Activated CD4-positive, alpha-beta T cell treated with anti-CD3 and anti-CD28 coated beads for 36 hours (primary cell): ENCODE data around the gene TNFRSF19. TPM values are rescaled to one million over a fixed set of nuclear protein-coding genes. Genes with fewer than 3 reads are reported as not detected.

Experiments
- ATAC-seq: fragments of 200-7000 bp; cut with Tn5 transposase; one replicate; pipeline ENCODE4 v1.10.0; 2021; ENCODE audit warnings: mild to moderate bottlenecking, moderate library complexity
- CTCF ChIA-PET: fragments of 350-600 bp; sonication (Branson Sonifier 250); formaldehyde crosslinking; loops from one replicate; lab custom pipeline; 2021; ENCODE audit warnings: antibody characterized with exemption; lab: Charles Lee
- POLR2A ChIA-PET: fragments of 350-600 bp; sonication (Branson Sonifier 250); formaldehyde crosslinking; loops from one replicate; lab custom pipeline; 2021; ENCODE audit warnings: antibody characterized with exemption, inconsistent platforms; lab: Charles Lee
- DNase-seq: peaks from one replicate; pipeline ENCODE4 v3.0.0-alpha.2; 2020
- H3K27ac Mint-ChIP-seq: one replicate; pipeline ENCODE4 v1.8.0; 2021; ENCODE audit warnings: mixed read lengths
- H3K27me3 Mint-ChIP-seq: one replicate; pipeline ENCODE4 v1.8.0; 2021; ENCODE audit warnings: mixed read lengths
- H3K36me3 Mint-ChIP-seq: one replicate; pipeline ENCODE4 v1.8.0; 2021; ENCODE audit warnings: low read depth, mixed read lengths
- H3K4me1 Mint-ChIP-seq: one replicate; pipeline ENCODE4 v1.8.0; 2021; ENCODE audit warnings: mixed read lengths
- H3K4me3 Mint-ChIP-seq: one replicate; pipeline ENCODE4 v1.8.0; 2021; ENCODE audit warnings: mild to moderate bottlenecking, moderate library complexity, mixed read lengths
- H3K9me3 Mint-ChIP-seq: one replicate; pipeline ENCODE4 v1.8.0; 2021; ENCODE audit warnings: low read depth, mixed read lengths
- intact Hi-C, 2 experiments: fragments of 100-400 bp; cut with DNase I in 1 of 2; cut with micrococcal nuclease in 1 of 2; formaldehyde crosslinking; loops; one replicate each; pipeline versions ENCODE4 v1.14.2 to v1.15.1; 2022 to 2024; cut with DNase I, micrococcal nuclease
- total RNA-seq, 2 experiments: library from RNA; stranded (reverse); gene quantifications; one replicate each; pipeline ENCODE4 v1.2.3, GENCODE V29; 2021

The TNFRSF19 gene
- total RNA-seq, 2 experiments from 2014 or later = not detected

DNA sequence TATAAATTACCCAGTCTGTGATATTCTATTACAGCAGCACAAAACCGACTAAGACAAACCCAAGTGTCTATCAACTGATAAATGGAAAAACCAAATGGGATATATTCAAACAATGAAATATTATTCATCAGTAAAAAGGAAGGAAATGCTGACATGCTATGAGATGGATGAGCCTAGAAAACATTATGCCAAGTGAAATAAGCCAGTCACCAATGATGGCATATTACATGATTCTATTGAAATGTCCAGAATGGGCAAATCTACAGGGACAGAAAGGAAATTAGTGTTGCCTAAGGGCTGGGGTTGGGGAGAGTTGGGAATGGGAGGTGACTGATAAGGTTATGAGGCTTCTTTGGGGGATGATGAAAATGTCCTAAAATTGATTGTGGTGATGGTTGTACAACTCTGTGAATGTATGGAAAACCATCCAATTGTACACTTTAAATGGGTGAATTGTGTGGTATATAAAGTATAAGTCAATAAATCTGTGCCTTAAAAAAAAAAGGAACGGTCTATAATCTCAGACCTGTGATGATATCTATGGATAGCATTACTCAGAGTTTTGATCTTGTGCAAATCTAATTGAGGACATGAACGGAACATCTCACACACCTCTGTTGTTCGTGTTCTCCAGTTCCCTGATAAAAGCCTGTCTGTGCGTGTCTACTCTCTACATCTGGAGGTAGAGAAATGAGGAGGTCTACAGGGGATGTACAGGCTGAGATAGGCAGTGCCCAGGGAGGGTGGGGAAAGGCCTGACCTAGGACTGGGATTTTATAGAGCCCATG lies 49.0 kb downstream of the TNFRSF19 start:
- Mint-ChIP-seq H3K4me1 (no peaks in the 10 kb centered on the region), H3K4me3 (no peak overlapping the region), H3K27me3 (peaks cover 4% of the 10 kb centered on the region), H3K27ac (no peak overlapping the region), H3K9me3 (no peaks in the 10 kb centered on the region), H3K36me3 (no peaks in the 10 kb centered on the region)
- DNase-seq = no peak
- ChIA-PET POLR2A (no interaction called here), CTCF (no interaction called here)
- intact Hi-C loops = no loop called here
- no peak for ATAC-seq

GRCh38 chr13:23620211-23620610 lies 50.0 kb downstream of the TNFRSF19 start:
- ATAC-seq (no peak), DNase-seq (no peak)
- intact Hi-C loops = no loop called here
- ChIA-PET POLR2A (no interaction called here), CTCF (no interaction called here)
- no peak overlapping the region for H3K27ac Mint-ChIP-seq
- H3K36me3 Mint-ChIP-seq = no peaks in the 10 kb centered on the region
- H3K27me3 Mint-ChIP-seq = peaks cover 4% of the 10 kb centered on the region
- H3K4me3 Mint-ChIP-seq = no peak overlapping the region
- H3K9me3 Mint-ChIP-seq = no peaks in the 10 kb centered on the region
- H3K4me1 Mint-ChIP-seq = no peaks in the 10 kb centered on the region

GRCh38 chr13:23620613-23621315 lies 50.6 kb downstream of the TNFRSF19 start:
- Mint-ChIP-seq H3K4me1 (no peaks in the 10 kb centered on the region), H3K36me3 (no peaks in the 10 kb centered on the region), H3K27me3 (peaks cover 4% of the 10 kb centered on the region), H3K27ac (no peak overlapping the region), H3K4me3 (no peak overlapping the region), H3K9me3 (no peaks in the 10 kb centered on the region)
- ChIA-PET POLR2A (no interaction called here), CTCF (no interaction called here)
- ATAC-seq = no peak
- DNase-seq = no peak
- intact Hi-C loops = no loop called here

DNA sequence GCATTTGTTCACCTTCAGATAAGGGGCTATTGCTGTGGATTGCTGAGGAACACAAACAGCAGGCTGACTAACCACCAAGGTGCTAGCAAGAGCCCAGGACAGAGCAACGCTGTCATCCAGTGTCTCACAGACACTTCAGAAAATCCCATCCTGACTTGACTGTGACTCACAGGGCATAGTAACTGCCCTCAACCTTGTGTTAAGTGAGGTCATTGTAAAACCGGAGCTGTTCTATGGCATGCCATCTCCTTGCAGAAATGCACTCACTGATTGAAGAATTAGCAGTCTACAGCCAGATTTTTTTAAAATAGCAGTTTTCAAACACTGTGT lies 51.1 kb downstream of the TNFRSF19 start:
- Mint-ChIP-seq H3K4me1 (no peaks in the 10 kb centered on the region), H3K4me3 (no peak overlapping the region), H3K9me3 (no peaks in the 10 kb centered on the region), H3K27me3 (peaks cover 4% of the 10 kb centered on the region), H3K27ac (no peak overlapping the region), H3K36me3 (no peaks in the 10 kb centered on the region)
- peak; percentile 37 for DNase-seq
- intact Hi-C loops = no loop called here
- ATAC-seq = peak; percentile 97
- CTCF ChIA-PET = no interaction called here
- POLR2A ChIA-PET = no interaction called here

GRCh38 chr13:23622985-23623384 lies 52.8 kb downstream of the TNFRSF19 start:
- no peak for DNase-seq
- Mint-ChIP-seq H3K4me1 (no peaks in the 10 kb centered on the region), H3K27ac (no peak overlapping the region), H3K4me3 (no peak overlapping the region), H3K9me3 (no peaks in the 10 kb centered on the region), H3K27me3 (no peaks in the 10 kb centered on the region), H3K36me3 (no peaks in the 10 kb centered on the region)
- ChIA-PET CTCF (interaction anchor here (0.8 kb wide), 1 partner anchor 29 kb away, joined by 3 read pairs; no protein-coding TSS in a partner anchor), POLR2A (interaction anchor here (0.5 kb wide), 2 partner anchors 44 to 592 kb away, joined by 3 to 4 read pairs; no protein-coding TSS in a partner anchor)
- intact Hi-C loops = no loop called here
- ATAC-seq = peak; percentile 68

GRCh38 chr13:23623394-23623793 lies 53.2 kb downstream of the TNFRSF19 start:
- intact Hi-C loops = no loop called here
- Mint-ChIP-seq H3K4me1 (no peaks in the 10 kb centered on the region), H3K9me3 (no peaks in the 10 kb centered on the region), H3K36me3 (no peaks in the 10 kb centered on the region), H3K4me3 (no peak overlapping the region), H3K27me3 (no peaks in the 10 kb centered on the region), H3K27ac (no peak overlapping the region)
- no peak for DNase-seq
- CTCF ChIA-PET = no interaction called here
- ATAC-seq = no peak
- POLR2A ChIA-PET = interaction anchor here (0.5 kb wide), 1 partner anchor 591 kb away, joined by 3 read pairs; no protein-coding TSS in a partner anchor

DNA sequence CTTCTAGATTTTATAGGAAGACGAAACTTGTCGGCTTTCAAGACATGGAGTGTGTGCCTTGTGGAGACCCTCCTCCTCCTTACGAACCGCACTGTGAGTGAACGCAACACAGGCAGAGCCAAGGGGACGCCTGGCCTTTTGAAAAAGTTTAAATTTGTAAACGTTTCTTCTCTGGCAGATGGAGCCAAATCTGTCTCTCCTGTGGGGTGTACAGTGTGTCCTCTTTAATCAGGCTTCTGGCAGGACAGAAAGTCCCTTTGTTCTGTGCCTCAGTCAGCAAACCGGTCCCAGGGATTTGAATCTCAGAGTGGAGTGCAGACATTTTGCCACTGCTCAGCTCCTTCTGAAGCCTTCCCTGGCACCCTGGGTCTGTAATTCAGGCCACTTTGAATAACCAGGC lies 56.5 kb downstream of the TNFRSF19 start:
- no peaks in the 10 kb centered on the region for H3K27me3 Mint-ChIP-seq
- ATAC-seq (no peak), DNase-seq (no peak)
- POLR2A ChIA-PET = no interaction called here
- intact Hi-C loops = no loop called here
- CTCF ChIA-PET = no interaction called here
- H3K36me3 Mint-ChIP-seq = no peaks in the 10 kb centered on the region
- H3K4me3 Mint-ChIP-seq = no peak overlapping the region
- H3K27ac Mint-ChIP-seq = no peak overlapping the region
- H3K9me3 Mint-ChIP-seq = no peaks in the 10 kb centered on the region
- H3K4me1 Mint-ChIP-seq = no peaks in the 10 kb centered on the region

- no peak for ATAC-seq
- no peaks in the 10 kb centered on the region for H3K4me1 Mint-ChIP-seq
- intact Hi-C loops = no loop called here
- H3K36me3 Mint-ChIP-seq = no peaks in the 10 kb centered on the region
- no peak for DNase-seq
- POLR2A ChIA-PET = no interaction called here
- H3K27ac Mint-ChIP-seq = no peak overlapping the region
- H3K4me3 Mint-ChIP-seq = no peak overlapping the region
- no peaks in the 10 kb centered on the region for H3K9me3 Mint-ChIP-seq
- CTCF ChIA-PET = no interaction called here
- no peaks in the 10 kb centered on the region for H3K27me3 Mint-ChIP-seq
Observed at GRCh38 chr13:23627410-23627809, 57.2 kb downstream of the TNFRSF19 start.

DNA sequence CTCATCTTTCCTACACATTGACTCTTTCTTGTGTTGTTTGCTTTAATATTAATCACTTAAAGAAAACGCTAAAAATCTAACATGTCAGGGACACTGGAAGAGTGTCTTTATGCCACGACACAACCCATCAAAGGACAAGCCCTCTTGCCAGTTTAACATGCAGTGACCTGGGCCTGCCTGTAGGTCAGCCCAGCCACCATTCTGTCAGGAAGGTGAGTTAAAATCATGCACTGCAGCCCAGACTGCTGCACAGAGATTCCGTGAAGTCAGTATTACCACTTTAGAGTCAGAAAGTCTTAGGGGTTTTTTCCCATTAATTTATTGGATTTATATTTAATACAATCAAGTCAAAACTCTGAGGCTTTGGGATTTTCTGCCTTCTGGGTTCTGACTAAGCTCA lies 58.0 kb downstream of the TNFRSF19 start:
- Mint-ChIP-seq H3K36me3 (no peaks in the 10 kb centered on the region), H3K27me3 (no peaks in the 10 kb centered on the region), H3K4me3 (no peak overlapping the region), H3K9me3 (no peaks in the 10 kb centered on the region), H3K4me1 (no peaks in the 10 kb centered on the region), H3K27ac (no peak overlapping the region)
- intact Hi-C loops = no loop called here
- DNase-seq (no peak), ATAC-seq (no peak)
- ChIA-PET CTCF (interaction anchor here (1.0 kb wide), 1 partner anchor 33 kb away, joined by 3 read pairs; no protein-coding TSS in a partner anchor), POLR2A (no interaction called here)

DNA sequence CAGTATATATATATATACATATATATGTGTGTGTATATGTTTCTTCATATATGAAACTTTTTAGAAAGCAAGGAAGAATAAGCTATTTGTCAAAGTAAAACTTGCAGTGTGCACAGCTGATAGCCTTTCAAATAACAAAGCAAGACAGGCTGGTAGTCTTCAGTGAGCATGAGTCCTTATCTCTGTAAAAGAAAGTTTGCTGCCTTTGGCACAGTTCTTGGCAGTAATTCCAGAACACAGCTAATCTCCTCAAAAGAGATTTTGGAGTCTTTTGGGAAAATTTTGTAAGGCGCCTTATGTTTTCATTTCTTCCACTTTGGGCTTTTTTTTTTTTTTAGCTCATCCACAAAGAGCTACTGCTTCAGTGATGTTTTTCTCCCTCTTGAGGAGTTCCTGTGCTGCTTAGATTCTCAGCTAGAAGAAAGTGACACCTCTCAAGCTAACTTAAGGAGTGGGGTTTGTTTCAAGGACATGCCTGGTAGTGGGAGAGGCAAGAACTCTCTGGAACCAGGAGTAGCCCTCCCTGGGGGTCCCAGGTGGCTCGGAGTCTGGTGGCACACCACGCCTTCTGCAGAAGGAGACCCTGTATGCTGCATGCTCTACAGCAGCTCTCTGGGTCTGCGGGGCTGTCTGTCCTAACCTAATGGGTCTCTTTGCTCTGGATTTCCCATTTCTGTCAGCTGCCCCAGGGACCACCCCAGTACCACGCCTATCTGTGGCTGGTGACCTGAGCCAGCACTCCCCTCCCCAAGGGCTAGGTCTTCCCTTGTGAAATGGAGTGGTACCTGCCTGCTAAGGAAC lies 58.8 kb downstream of the TNFRSF19 start:
- Mint-ChIP-seq H3K4me3 (no peak overlapping the region), H3K36me3 (no peaks in the 10 kb centered on the region), H3K27ac (no peak overlapping the region), H3K4me1 (no peaks in the 10 kb centered on the region), H3K27me3 (no peaks in the 10 kb centered on the region), H3K9me3 (no peaks in the 10 kb centered on the region)
- POLR2A ChIA-PET = no interaction called here
- ATAC-seq (no peak), DNase-seq (no peak)
- CTCF ChIA-PET = interaction anchor here (0.9 to 1.0 kb wide), 2 partner anchors 13 to 32 kb away, joined by 3 read pairs; no protein-coding TSS in a partner anchor
- intact Hi-C loops = no loop called here

GRCh38 chr13:23629566-23630272 lies 59.5 kb downstream of the TNFRSF19 start:
- no peak for ATAC-seq
- H3K4me1 Mint-ChIP-seq = no peaks in the 10 kb centered on the region
- no peaks in the 10 kb centered on the region for H3K9me3 Mint-ChIP-seq
- no peak overlapping the region for H3K27ac Mint-ChIP-seq
- intact Hi-C loops = no loop called here
- H3K4me3 Mint-ChIP-seq = no peak overlapping the region
- H3K27me3 Mint-ChIP-seq = no peaks in the 10 kb centered on the region
- CTCF ChIA-PET = interaction anchor here (0.6 to 0.9 kb wide), 4 partner anchors 14 to 235 kb away, joined by 3 to 4 read pairs (median 3); no protein-coding TSS in a partner anchor
- H3K36me3 Mint-ChIP-seq = no peaks in the 10 kb centered on the region
- POLR2A ChIA-PET = no interaction called here
- no peak for DNase-seq
